GM10266 (cell line): Measurements from ENCODE around the gene NNMT.
A peak's percentile ranks its signal among the peaks of the same experiment; 100 is the strongest.

Experiments used
- DNase-seq: peaks from one replicate; pipeline ENCODE4 v3.0.0; 2012; ENCODE audit errors: extremely low spot score
- CTCF ChIP-seq: IDR thresholded peaks from 2 replicates; pipeline ENCODE4 v1.5.1; 2012; ENCODE audit warnings: mild to moderate bottlenecking, low read depth; ENCODE audit not compliant: control insufficient read depth, insufficient read depth; ENCODE audit errors: missing control alignments

The NNMT gene

GRCh38 chr11:114278342-114279065 lies 17.7 kb upstream of the NNMT start:
- no peak for TF ChIP-seq CTCF
- no peak for DNase-seq

- TF ChIP-seq CTCF: no peak
These were observed 16.2 kb upstream of the NNMT start for GRCh38 chr11:114279792-114280546.

GRCh38 chr11:114280696-114281095 lies 15.5 kb upstream of the NNMT start:
- DNase-seq: no peak
- peak; percentile 38 for TF ChIP-seq CTCF

More at GRCh38 chr11:114279792-114280546, 16.2 kb upstream of the NNMT start:
- DNase-seq: no peak

GRCh38 chr11:114281388-114281956 lies 14.7 kb upstream of the NNMT start:
- DNase-seq: no peak
- no peak for TF ChIP-seq CTCF

- DNase-seq: no peak
- TF ChIP-seq CTCF: no peak
These were observed 13.7 kb upstream of the NNMT start for GRCh38 chr11:114282488-114282887.

GRCh38 chr11:114283422-114283821 lies 12.8 kb upstream of the NNMT start:
- DNase-seq: no peak
- TF ChIP-seq CTCF: no peak

GRCh38 chr11:114284021-114284420 lies 12.2 kb upstream of the NNMT start:
- TF ChIP-seq CTCF: no peak
- no peak for DNase-seq
